IPS-NIHi11 (cell line): ENCODE results near the gene CARD9.
A peak's percentile ranks its signal among the peaks of the same experiment; 100 is the strongest.

Experiments used
- DNase-seq: peaks from one replicate; pipeline ENCODE4 v3.0.0; 2012; ENCODE audit warnings: mixed read lengths, low spot score

Gene CARD9

DNA sequence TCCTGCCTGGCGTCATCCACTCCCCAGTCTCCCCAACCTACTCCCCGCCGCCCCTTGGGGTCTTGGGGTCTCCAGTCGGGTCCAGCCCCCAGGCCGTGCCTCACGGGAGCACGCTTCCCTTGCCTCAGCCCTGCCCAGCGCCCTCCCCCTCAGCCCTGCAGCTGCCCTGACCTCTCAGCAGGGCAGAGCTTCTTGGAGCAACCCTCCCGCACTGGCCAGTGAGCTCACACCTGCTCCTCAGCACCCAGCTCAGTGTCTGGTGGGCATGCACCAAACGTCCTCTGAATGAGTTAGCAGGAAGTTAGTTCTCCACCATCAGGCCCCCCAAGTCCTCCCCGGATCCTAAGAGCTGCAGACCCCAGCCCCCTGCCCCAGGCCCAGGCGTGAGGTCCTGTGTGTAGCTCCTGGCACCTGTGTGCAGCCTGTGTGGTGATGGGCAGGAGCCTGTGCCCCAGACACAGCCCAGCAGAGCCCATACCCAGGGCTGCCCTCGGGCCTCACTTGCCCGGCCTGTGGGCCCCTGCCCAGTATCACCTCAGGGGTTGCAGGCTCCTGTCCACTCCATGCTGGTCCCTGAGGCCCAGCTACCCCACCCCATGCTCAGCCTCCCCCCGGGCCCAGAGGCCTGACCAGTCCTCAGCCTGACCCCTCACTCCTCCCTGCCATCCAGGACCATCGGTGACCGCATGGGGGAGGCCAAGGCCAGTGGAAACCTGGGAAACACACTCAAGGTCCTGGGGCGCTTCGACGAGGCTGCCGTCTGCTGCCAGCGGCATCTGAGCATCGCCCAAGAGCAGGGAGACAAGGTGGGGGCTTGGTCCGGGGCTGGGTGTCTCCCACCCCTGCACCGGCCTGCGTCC lies 37.9 kb downstream of the CARD9 start:
- DNase-seq = no peak

DNA sequence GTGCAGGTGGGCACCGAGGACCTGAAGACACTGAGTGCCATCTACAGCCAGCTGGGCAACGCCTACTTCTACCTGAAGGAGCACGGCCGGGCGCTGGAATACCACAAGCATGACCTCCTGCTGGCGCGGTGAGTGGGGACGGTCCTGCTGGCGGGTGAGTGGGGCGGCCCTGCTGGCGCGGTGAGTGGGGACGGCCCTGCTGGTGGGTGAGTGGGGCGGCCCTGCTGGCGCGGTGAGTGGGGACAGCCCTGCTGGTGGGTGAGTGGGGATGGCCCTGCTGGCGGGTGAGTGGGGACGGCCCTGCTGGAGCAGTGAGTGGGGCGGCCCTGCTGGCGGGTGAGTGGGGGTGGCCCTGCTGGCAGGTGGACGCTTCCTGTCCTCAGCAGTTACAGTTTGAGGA lies 38.9 kb downstream of the CARD9 start:
- no peak for DNase-seq

DNA sequence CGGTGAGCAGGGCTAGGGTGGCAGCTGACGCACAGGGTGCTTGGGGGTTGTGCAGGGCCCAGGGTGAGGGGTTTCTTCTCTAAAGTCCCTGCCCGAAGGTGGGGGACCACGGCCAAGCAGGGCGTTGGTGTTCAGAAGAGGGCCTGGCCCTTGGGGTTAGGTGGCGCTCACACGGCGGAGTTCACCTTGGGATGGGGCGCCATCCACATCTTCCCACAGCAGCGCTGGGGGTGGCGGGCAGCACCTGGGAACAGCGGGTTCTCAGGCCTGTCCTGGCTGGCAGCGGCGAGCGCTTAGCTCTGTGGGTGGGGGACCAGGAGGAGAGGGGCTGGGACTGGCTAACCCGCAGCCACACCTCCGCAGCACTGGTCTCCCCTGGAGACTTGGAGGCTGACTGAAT lies 40.0 kb downstream of the CARD9 start:
- no peak for DNase-seq

DNA sequence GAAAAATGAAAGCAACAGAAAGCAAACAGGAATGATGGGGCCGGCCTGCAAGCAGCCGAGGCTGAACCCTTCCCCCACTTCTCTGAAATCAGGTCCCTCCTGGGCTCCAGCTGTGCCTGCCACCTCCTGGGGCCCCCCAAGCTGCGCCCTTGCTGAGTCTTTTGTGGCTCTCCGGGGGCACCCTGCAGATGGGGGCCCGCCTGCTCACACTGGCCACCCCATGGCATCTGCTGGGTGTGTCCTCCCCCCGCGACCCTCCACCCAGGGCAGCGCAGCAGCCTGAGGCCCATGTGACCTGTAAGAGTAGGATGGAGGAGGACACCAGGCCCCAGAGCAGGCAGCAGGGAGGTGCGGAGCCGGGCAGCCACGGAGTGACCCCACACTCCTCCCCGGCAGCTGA lies 40.4 kb downstream of the CARD9 start:
- DNase-seq = no peak

DNA sequence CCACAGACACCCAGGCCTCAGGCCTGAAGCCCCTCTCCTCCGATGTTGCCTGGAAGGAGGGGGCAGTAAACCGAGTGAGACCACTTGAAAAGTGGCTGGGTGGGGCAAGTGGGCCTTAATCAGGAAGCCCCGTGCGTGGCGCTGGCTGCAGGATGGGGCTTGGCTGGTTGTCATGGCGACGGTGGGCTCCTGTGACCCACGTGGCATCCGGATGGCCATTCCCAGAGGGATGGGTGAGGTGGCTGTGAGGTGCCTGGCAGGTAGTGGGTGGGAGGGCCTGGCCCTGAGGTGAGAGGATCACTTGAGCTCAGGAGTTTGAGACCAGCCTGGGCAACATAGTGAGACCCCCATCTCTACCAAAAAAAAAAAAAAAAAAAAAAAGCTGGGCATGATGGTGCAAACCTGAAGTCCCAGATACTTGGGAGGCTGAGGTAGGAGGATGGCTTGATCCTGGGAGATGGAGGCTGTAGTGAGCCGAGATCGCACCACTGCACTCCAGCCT lies 40.9 kb downstream of the CARD9 start:
- no peak for DNase-seq

DNA sequence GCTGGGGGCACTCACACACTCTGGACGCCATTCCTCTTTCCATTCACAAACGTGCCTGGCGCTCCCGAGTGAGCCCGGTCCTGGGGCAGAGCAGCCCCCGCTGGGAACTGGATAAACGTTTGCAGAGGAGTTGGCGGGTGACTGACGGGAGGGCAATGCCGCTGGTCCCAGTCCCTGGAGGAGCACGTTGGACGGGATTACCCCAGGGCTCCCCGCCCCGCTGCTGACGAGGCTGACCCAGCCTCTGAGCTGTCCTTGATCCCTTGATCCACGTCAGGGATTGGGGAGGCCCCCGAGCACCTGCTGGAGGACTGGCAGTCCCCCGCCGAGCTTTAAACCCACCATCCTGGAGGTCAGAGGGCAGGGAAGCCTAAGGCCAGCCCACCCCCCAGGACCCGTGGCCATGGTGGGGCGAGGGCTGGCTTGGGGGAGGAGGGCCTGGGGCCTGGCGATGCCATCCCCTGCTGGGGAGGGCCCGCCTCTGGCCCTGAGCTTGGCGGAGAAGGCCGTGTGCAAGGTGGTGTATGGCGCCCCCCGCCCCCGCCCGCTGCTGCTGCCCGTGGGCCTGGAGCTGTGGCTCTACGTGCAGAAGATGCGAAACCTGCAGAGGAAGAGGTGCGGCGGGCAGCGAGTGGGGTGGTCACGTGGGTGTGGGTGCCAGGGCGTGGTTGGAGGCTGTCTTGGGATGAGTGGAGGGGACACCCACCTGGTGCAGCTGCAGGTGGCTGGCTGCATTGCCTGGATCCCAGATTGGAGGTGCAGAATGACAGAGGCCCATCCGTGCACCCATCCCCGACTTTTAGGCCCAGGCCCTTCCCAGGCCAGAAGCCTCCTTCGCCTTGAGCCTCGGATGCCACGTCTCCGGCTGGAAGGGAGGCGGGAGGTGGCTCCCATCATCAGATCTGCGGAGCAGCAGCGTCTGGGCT lies 41.6 kb downstream of the CARD9 start:
- no peak for DNase-seq

DNA sequence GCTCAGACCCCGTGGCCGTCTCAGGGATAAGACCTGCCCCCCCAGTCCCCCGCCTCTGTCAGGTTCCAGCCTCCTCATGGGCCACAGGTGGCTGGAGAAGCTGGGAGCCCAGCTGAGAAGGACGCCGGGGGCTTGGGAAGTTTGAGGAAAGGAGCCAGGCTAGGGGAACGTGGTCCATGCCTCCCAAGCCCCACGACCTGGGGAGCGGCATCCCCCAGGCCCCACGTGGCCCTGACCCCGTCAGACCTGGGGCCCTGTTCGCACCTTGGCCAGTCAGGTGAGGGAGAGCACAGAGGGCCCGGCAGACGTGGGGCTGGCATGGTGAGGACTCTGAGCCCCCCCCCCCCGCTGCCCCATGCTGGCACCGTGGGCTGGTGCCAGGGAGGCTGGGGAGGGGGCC lies 42.4 kb downstream of the CARD9 start:
- no peak for DNase-seq

DNA sequence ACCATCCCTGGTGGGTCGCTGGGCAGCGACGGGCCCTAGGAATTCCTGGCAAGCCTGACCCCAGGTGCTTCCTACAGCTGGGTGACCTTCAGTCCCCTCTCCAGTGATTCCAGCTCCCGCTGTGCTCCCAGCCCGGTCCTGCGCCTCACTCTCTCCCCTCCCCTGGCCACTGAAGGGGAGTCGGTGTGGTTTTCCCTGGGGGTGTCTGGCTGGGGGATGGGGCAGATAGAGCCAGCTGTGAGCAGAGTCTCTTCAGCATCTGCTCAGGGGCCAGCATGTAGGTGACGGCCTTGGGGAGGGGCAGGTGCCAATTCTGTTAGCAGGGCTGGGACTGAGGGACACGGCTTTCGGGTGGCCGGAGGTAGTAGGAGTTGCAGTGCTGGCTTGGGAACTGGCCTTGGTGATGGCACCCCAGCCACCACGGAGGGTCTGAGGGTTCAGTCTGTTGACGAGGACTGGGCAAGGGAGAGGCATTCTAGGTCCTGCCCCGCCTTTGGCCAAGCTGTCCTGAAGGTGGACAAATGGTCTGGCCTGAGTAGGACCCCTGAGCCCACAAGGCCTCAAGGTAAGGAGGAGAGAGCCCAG lies 43.0 kb downstream of the CARD9 start:
- DNase-seq = no peak

DNA sequence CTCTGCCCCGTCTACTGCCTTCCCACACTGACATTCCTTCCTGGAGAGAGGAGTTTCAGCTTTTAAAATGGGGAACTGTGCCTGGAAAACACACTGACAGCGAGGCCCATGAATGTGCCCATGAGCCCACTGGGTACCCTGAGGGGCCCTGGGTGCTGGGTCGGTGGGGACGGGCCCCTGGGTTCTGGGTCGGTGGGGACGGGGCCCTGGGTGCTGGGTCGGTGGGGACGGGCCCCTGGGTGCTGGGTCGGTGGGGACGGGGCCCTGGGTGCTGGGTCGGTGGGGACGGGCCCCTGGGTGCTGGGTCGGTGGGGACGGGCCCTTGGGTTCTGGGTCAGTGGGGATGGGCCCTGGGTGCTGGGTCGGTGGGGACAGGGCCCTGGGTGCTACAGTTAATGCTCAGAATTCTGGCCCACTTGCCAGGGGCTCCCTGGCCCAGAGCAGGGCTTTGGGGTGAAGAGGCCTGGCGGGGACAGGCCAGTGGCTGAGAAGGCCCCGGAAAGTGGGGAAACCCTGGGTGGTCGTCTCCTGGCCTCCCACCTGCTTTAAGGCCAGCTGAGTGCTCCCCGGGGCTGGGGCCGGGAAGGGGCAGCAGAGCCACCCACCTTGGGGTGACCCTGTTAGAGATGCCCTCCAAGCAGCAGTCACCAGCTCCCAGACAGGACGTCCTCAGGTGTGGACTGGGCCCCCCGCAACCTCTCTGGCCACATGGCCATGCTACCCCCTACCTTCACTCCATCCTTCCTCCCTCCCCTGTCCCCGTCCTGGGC lies 43.6 kb downstream of the CARD9 start:
- no peak for DNase-seq

DNA sequence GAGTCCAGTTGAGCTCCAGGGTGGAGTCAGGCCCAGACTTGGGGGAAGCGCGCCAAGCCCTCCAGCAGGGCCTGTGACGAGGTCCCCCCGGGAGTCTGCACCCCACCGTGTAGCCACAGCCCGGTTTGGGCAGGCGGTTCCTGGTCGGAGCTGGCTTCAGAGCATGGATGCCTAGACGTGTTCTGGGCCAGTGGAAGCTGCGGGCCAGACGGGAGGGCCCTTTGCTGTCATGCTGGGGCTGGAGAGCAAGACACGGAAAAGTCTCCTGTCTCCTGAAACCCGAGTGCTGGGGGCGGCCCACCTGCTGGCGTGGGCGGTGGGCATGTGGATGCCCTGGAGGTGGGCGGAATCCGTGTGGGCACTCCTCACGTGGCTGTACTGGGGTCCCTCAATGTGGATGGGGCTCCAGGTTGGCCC lies 44.2 kb downstream of the CARD9 start:
- no peak for DNase-seq

DNA sequence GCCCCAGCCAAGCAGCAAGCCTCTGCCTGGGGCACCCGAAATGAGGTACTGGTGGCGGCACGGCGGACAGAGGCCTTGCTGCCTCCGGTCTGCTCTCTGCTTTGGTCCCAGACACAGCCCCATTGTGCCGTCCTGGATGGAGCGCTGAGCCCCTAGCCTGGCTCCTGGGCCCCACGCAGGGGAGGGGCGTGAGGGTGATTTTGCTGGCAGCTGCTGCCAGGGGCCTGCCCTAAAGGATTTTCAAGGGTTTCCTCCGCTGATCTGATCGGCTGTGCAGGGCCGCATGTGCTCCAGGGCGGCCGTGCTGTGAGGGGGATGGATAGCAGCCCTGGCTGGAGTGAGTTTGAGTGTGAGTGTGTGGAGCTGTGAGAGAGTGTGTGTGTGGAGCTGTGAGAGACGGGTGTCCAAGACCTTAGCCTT lies 44.8 kb downstream of the CARD9 start:
- peak; percentile 63 for DNase-seq

DNA sequence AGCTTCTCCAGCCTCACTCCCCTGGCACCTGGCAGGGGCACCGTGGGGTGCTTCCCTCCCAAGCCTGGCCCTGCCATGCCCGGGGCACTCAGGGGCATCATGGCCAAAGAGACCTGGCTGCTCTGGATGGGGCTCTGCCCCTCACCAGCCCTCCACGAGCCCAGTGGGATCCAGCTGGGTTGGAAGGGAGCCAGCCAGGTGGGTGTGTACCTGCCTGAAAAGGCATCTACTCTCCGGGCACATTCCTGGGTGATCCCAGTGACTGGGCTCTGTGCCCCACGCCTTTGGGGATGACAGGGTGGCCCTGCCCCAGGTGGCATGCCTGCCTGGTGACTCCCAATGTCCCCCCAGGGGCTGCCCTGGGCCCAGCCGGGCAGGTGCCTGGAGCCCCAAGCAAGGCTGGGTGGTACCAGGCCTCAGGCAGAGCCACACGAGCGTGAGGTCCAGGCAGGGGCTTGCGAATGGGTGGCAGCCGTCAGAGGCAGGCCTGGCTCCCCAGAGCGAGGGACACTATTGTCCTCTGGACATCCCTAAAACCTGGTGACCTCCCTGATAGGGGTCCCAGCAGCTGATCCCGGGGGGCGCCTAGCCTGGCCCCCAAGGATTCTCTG lies 45.4 kb downstream of the CARD9 start:
- DNase-seq = no peak

DNA sequence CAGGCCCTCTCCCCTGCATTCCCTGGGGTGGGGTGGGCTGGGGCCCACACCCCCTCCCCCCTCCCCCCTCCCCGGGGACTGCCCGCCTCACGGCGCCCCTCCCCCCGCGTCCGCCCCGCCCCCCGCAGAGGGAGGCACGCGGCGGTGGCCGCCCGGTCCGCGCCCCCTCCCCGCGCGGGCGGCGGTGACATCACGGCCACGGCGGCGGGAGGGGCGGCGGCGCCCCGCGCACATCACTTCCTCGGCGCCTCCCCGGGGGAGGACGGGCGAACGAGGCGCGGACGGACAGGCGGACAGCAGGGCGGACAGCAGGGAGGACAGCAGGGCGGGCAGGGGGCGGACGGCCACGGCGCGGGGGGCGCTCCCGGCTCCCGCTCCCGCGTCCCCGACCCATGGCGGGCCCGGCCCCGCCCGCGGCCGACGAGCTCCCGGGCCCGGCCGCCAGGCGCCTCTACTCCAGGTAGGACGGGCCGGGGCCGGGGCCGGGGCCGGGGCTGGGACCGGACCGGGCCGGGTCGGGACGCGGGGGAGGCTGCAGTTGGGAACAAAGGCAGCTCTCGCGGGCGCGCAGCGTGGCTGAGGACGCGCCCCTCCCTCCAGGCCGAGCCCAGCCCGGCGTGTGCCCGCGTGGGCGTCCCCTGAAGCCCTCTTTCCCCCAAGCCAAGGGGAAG lies 46.0 kb downstream of the CARD9 start, which contains the start of gene GPSM1:
Gene GPSM1 (plus strand): TSS at position 236 of the 671 bp plus-strand sequence. CDS start 157 bp downstream, at position 393.
- DNase-seq = peak; percentile 89

DNA sequence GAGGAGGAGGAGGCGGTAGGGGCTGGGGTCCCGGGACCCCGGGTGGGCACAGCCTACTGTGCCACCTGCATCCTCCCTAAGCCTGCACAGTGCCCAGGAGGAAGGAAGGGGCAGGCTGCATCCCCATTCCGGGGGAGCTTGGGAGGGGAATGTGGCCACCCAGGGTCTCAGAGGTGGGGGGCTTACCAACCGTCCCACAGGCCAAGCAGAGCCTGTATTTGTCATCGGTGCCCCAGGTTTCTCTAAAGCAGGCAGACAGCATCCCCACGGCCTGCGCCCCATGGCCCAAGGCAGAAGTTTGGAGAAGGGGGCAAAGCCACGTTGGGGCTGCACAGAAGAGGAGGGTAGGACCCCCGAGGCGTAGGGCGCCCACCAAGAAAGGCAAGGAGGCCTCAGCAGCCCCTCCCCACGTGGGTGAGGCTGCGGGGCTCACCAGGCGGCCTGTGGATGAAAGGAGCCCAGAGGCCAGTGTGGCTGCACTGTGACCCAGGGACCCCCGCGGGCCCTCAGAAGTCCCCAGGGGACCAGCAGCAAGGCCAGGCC lies 46.6 kb downstream of the CARD9 start:
- DNase-seq = no peak

DNA sequence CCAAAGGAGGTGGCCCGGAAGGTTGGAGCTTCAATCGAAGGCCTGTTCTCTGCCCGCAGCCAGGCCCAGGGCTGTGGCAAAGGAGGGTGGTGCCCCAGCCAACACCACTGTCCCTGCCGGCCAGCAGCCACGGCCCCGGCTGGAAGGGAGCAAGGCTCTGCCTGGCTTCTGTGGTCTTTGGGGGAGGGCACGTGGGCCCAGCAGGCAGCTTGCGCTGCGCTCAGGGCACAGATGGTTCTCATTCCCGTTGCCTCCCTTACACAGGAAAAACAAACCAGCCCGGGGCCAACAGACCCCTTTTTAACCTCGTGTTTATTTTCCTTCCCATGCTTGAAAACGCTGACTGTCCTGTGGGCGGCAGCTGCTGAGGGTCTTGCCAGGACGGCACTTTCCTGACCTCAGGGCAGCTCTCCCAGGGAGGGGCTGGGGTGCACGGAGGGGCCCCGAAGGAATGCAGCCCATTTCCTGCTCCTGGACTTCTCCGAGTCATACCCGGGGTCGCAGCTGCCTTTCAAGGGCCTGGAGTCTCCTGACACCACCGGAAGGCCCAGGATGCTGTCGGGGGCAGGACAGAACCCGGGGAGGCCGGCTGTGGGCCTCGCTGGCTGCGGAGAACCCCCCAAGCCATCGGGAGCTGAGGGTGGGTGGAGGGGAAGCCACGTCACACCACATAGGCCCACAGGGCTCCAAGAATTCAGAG lies 47.3 kb downstream of the CARD9 start:
- peak; percentile 72 for DNase-seq

DNA sequence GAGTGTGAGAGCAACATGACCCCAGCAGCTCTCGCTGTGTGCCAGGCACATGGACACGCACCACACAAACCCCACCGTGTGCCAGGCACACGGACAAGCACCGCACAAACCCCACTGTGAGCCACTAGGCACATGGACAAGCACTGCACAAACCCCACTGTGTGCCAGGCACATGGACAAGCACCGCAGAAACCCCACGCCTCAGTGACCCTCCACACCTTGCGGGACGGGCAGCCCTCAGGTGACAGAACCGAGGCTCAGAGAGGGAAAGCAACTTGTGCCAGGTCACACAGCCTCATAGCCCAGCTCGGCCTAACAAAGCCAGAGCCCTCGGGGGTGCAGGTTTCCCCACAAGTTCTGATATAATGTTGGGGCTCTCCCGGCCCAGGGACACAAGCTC lies 48.1 kb downstream of the CARD9 start:
- no peak for DNase-seq

DNA sequence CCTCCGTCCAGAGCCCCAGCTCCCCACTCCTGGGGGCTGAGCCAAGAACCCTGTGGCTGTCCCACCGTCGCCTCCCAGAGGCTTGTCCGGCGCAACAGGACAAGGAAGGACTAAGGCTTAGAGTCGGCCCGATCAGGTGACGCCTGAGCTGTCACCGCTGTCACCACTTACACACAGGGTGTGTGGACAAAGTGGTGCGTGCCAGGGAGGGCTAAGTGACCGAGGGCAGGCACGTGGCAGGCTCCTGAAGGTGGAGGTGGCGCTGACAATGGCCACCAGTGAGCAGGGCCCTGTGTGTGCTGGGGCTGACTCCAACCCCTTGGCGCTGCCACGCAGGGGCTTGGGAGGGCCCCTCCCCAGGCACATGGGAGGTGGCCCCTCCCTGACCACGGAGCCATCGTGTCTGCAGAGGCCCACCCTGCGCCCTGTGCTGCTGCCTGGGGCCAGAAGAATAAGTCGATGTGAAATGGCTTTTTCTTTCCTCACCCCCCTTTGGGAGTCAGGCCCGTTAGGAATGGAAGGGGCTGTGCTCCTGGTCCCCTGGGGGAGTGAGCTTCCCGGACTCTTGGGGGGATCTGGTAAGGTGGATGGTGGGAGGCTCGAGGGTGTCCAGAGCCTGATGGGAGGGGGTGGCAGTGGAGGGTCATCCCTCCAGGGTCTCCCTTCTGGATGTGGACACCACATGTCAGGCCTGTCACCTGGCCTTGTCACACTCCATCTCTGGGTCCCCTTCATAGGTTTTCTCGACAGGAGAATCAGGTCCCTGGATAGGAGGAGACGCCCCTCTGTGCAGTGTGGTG lies 48.8 kb downstream of the CARD9 start:
- peak; percentile 71 for DNase-seq

DNA sequence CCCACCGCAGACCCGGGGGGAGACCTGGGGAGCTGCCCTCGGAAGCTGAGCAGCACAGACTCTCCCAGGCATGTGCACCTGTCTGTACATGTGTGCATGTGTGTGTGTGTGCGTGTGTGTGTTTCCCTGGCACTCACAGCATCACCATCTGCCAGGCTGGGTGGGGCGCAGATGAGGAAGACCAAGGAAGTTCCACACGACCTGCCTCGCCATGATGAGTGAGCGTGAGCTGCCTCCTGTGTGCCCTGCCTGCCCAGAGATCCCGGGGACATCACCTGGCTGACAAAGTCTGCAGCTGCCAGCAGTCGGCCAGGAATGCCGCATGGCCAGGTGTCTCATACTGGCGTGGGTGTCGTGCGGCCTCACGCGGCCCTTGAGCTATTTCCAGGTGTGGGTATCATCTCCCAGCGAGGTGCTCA lies 50.1 kb downstream of the CARD9 start:
- no peak for DNase-seq
